Suprapubic skin (tissue), 3 donors: ENCODE results near the gene ADRA1B.

ENCODE experiments used
- EP300 ChIP-seq: sonication (generic); formaldehyde crosslinking; IDR thresholded peaks from one replicate; pipeline ENCODE4 v1.6.1; 2017; ENCODE audit warnings: antibody characterized with exemption
- POLR2A ChIP-seq, 2 donors: fragments of 450-650 bp; IDR thresholded peaks; one replicate each; pipeline ENCODE4 v1.6.1; 2017; ENCODE audit warnings: antibody characterized with exemption in 2 of 2, mild to moderate bottlenecking in 2 of 2, moderate library complexity in 2 of 2
- TF ChIP-seq, protein P1 (sequence below), 2 donors: fragments of 200-600 bp in 1 of 2; fragments of 450-650 bp in 1 of 2; sonication (generic) in 1 of 2; IDR thresholded peaks; one replicate each; pipeline ENCODE4 v1.5.1; 2016 to 2019; ENCODE audit warnings: antibody characterized with exemption in 2 of 2, mild to moderate bottlenecking in 1 of 2, moderate library complexity in 1 of 2

DNA sequence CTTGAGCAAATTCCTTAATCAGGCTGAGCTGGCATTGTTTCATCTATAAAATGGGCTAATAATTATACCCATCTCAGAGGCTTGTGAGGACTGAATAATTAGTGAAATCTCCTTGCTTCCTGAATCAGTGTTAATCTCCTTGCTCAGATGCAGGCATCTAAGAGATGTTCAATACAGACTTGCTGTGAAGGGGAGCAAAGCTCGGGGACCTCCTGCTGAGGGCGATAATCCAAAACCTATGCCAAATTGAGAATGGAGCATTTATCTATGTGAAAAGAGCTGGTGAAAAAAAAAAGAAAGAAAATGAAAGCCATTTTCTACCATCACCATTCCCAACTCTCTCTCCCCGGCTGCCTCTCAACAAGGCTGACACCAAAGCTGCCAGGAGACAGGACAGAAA, 37.3 kb downstream of the ADRA1B start:
- TF ChIP-seq, protein P1, sequence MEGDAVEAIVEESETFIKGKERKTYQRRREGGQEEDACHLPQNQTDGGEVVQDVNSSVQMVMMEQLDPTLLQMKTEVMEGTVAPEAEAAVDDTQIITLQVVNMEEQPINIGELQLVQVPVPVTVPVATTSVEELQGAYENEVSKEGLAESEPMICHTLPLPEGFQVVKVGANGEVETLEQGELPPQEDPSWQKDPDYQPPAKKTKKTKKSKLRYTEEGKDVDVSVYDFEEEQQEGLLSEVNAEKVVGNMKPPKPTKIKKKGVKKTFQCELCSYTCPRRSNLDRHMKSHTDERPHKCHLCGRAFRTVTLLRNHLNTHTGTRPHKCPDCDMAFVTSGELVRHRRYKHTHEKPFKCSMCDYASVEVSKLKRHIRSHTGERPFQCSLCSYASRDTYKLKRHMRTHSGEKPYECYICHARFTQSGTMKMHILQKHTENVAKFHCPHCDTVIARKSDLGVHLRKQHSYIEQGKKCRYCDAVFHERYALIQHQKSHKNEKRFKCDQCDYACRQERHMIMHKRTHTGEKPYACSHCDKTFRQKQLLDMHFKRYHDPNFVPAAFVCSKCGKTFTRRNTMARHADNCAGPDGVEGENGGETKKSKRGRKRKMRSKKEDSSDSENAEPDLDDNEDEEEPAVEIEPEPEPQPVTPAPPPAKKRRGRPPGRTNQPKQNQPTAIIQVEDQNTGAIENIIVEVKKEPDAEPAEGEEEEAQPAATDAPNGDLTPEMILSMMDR (IDR thresholded peaks at IDR 0.05): no peak
- TF ChIP-seq POLR2A (IDR thresholded peaks at IDR 0.05) (no peak), EP300 (no peak)
